GM23338 (cell line): ENCODE data around the gene SIK2. TPM values are rescaled to one million over a fixed set of nuclear protein-coding genes. Genes with fewer than 3 reads are reported as not detected.

ENCODE experiments used
- ATAC-seq: fragments of 200-7000 bp; cut with Tn5 transposase; 3 replicates; pipeline ENCODE4 v1.9.1; 2020
- DNase-seq: peaks from one replicate; pipeline ENCODE4 v3.0.0-alpha.2; 2015; ENCODE audit warnings: low spot score
- H2AFZ ChIP-seq: fragments of 200-600 bp; sonication (generic); 2 replicates; pipeline ENCODE4 v1.8.0; 2016; ENCODE audit warnings: antibody characterized with exemption, mild to moderate bottlenecking, moderate library complexity
- H3F3A ChIP-seq: fragments of 200-600 bp; sonication (generic); replicated peaks from 2 replicates; pipeline ENCODE4 v1.8.0; 2017; ENCODE audit warnings: antibody characterized with exemption, mixed run types, low read depth
- H3K27ac ChIP-seq: fragments of 200-600 bp; sonication (generic); 2 replicates; pipeline ENCODE4 v1.6.1; 2016; ENCODE audit warnings: low read depth
- H3K27me3 ChIP-seq: fragments of 200-600 bp; sonication (generic); 2 replicates; pipeline ENCODE4 v1.8.0; 2016; ENCODE audit warnings: mild to moderate bottlenecking, mixed run types, moderate library complexity; ENCODE audit not compliant: insufficient read depth
- H3K36me3 ChIP-seq: fragments of 200-600 bp; sonication (generic); 2 replicates; pipeline ENCODE4 v1.8.0; 2016; ENCODE audit warnings: mild to moderate bottlenecking; ENCODE audit not compliant: insufficient read depth
- H3K4me1 ChIP-seq: fragments of 200-600 bp; sonication (generic); 2 replicates; pipeline ENCODE4 v1.8.0; 2016; ENCODE audit warnings: mild to moderate bottlenecking, moderate library complexity; ENCODE audit not compliant: insufficient read depth
- H3K4me2 ChIP-seq: fragments of 200-600 bp; sonication (generic); 2 replicates; pipeline ENCODE4 v1.7.1; 2017; ENCODE audit warnings: mixed run types
- H3K4me3 ChIP-seq: fragments of 200-600 bp; sonication (generic); 2 replicates; pipeline ENCODE4 v1.6.1; 2016; ENCODE audit warnings: mixed run types
- H3K79me2 ChIP-seq: fragments of 200-600 bp; sonication (generic); replicated peaks from 2 replicates; pipeline ENCODE4 v1.8.0; 2017; ENCODE audit warnings: mild to moderate bottlenecking; ENCODE audit not compliant: insufficient read depth
- H3K9me2 ChIP-seq: fragments of 200-600 bp; sonication (generic); 2 replicates; pipeline ENCODE4 v1.8.0; 2017; ENCODE audit not compliant: insufficient read depth
- H4K20me1 ChIP-seq: fragments of 200-600 bp; sonication (generic); replicated peaks from 2 replicates; pipeline ENCODE4 v1.8.0; 2017; ENCODE audit warnings: mild to moderate bottlenecking; ENCODE audit not compliant: insufficient read depth
- H3K27ac Mint-ChIP-seq: 2 replicates; pipeline ENCODE4 v1.8.0; 2020; ENCODE audit warnings: inconsistent platforms, mild to moderate bottlenecking, moderate library complexity, mixed read lengths
- H3K27me3 Mint-ChIP-seq: 3 replicates; pipeline ENCODE4 v1.8.0; 2022; ENCODE audit warnings: low read depth, mild to moderate bottlenecking, moderate library complexity, mixed read lengths, inconsistent platforms; ENCODE audit not compliant: insufficient read depth, poor library complexity
- H3K36me3 Mint-ChIP-seq: 3 replicates; pipeline ENCODE4 v1.8.0; 2021; ENCODE audit warnings: low read depth, mild to moderate bottlenecking, inconsistent platforms, moderate library complexity, mixed read lengths
- H3K4me1 Mint-ChIP-seq: 3 replicates; pipeline ENCODE4 v1.8.0; 2020; ENCODE audit warnings: mild to moderate bottlenecking, inconsistent platforms, mixed read lengths
- H3K4me3 Mint-ChIP-seq: 3 replicates; pipeline ENCODE4 v1.8.0; 2021; ENCODE audit warnings: moderate library complexity, mild to moderate bottlenecking, inconsistent platforms, mixed read lengths
- H3K9me3 Mint-ChIP-seq: 3 replicates; pipeline ENCODE4 v1.8.0; 2020; ENCODE audit warnings: moderate library complexity, mild to moderate bottlenecking, inconsistent platforms, mixed read lengths
- EZH2 ChIP-seq: fragments of 200-600 bp; sonication (generic); IDR thresholded peaks from one replicate; pipeline ENCODE4 v1.8.0; 2017; ENCODE audit warnings: antibody characterized with exemption, mild to moderate bottlenecking, low read depth; ENCODE audit not compliant: unreplicated experiment
- EZH2phosphoT487 ChIP-seq: fragments of 200-600 bp; sonication (generic); IDR thresholded peaks from one replicate; pipeline ENCODE4 v1.8.1; 2018; ENCODE audit warnings: antibody characterized with exemption; ENCODE audit not compliant: unreplicated experiment
- NANOG ChIP-seq: IDR thresholded peaks from 2 replicates; pipeline ENCODE4 v1.6.1; 2016; ENCODE audit warnings: antibody characterized with exemption, borderline replicate concordance
- STAT1 ChIP-seq: IDR thresholded peaks from one replicate; pipeline ENCODE4 v1.6.1; 2016; ENCODE audit warnings: antibody characterized with exemption; ENCODE audit not compliant: unreplicated experiment
- ZNF114 ChIP-seq: fragments of 250-450 bp; sonication (Bioruptor Pico); IDR thresholded peaks from 2 replicates; pipeline ENCODE4 v1.5.0; 2020; ENCODE audit warnings: mild to moderate bottlenecking, moderate library complexity
- polyA plus RNA-seq: library from polyadenylated mRNA; unstranded; fragments of >200 nt; fragmentation: Nextera tagmentation; extraction: Ambion mirVana; gene quantifications from 2 replicates; pipeline ENCODE4 v1.2.1, GENCODE V29; 2016
- total RNA-seq: library from RNA; depleted of rRNA; stranded (reverse); fragments of >200 nt; shearing (Covaris generic); gene quantifications from 2 replicates; pipeline ENCODE4 v1.2.3, GENCODE V29; 2014
- TF ChIP-seq, protein P1 (sequence below): fragments of 250-450 bp; sonication (Bioruptor Pico); IDR thresholded peaks from 2 replicates; pipeline ENCODE4 v1.5.0; 2020; ENCODE audit warnings: mild to moderate bottlenecking, moderate library complexity
- TF ChIP-seq, protein P2 (sequence below): IDR thresholded peaks from 2 replicates; pipeline ENCODE4 v1.6.1; 2016; ENCODE audit warnings: antibody characterized with exemption

Gene SIK2
- total and polyA plus RNA-seq, 2 experiments from 2014 or later = 2.3 to 6.7 TPM

DNA sequence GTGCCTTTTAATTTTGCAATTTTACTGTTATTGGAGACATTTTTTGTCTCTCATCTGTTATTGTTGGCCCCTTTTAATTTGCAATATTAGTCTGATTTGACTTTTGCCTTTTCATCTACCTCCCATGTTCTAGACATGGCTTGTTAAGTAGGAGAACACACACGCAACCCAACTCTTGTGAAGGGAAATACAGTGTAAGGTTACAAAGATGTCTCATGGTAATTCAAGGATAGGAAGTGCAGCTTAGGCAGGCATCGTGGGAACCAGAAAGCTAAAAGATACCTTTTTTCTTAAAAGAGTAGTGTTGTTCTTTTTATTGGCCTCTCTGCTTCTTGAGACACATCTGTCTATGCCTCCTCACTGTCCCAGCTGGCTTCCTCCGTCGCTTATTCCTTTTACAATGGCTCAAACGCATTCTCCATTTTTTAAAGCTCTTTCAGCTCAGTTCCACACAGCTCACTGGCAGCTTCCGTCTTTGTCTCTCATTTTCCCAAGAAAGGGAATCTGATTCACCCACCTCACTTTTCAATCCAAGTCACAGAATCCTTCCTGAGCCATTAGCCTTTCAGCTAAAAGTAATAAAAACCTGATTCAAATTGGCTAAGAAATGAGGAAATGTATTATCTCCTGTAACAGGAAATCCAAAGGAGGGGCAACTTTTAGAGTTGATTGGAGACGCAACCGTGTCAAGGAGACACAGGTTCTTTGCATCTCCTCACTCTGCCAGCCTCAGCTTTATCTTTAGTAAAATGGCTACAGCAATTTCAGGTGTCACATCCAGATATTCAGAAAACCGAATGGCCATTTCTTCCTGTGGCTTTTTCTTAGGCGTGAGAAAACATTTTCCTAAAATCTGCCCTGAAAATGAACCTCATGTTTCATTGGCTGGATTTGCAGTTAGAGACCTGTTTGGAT, 57.2 kb downstream of the SIK2 start (continued):
- TF ChIP-seq, protein P1, sequence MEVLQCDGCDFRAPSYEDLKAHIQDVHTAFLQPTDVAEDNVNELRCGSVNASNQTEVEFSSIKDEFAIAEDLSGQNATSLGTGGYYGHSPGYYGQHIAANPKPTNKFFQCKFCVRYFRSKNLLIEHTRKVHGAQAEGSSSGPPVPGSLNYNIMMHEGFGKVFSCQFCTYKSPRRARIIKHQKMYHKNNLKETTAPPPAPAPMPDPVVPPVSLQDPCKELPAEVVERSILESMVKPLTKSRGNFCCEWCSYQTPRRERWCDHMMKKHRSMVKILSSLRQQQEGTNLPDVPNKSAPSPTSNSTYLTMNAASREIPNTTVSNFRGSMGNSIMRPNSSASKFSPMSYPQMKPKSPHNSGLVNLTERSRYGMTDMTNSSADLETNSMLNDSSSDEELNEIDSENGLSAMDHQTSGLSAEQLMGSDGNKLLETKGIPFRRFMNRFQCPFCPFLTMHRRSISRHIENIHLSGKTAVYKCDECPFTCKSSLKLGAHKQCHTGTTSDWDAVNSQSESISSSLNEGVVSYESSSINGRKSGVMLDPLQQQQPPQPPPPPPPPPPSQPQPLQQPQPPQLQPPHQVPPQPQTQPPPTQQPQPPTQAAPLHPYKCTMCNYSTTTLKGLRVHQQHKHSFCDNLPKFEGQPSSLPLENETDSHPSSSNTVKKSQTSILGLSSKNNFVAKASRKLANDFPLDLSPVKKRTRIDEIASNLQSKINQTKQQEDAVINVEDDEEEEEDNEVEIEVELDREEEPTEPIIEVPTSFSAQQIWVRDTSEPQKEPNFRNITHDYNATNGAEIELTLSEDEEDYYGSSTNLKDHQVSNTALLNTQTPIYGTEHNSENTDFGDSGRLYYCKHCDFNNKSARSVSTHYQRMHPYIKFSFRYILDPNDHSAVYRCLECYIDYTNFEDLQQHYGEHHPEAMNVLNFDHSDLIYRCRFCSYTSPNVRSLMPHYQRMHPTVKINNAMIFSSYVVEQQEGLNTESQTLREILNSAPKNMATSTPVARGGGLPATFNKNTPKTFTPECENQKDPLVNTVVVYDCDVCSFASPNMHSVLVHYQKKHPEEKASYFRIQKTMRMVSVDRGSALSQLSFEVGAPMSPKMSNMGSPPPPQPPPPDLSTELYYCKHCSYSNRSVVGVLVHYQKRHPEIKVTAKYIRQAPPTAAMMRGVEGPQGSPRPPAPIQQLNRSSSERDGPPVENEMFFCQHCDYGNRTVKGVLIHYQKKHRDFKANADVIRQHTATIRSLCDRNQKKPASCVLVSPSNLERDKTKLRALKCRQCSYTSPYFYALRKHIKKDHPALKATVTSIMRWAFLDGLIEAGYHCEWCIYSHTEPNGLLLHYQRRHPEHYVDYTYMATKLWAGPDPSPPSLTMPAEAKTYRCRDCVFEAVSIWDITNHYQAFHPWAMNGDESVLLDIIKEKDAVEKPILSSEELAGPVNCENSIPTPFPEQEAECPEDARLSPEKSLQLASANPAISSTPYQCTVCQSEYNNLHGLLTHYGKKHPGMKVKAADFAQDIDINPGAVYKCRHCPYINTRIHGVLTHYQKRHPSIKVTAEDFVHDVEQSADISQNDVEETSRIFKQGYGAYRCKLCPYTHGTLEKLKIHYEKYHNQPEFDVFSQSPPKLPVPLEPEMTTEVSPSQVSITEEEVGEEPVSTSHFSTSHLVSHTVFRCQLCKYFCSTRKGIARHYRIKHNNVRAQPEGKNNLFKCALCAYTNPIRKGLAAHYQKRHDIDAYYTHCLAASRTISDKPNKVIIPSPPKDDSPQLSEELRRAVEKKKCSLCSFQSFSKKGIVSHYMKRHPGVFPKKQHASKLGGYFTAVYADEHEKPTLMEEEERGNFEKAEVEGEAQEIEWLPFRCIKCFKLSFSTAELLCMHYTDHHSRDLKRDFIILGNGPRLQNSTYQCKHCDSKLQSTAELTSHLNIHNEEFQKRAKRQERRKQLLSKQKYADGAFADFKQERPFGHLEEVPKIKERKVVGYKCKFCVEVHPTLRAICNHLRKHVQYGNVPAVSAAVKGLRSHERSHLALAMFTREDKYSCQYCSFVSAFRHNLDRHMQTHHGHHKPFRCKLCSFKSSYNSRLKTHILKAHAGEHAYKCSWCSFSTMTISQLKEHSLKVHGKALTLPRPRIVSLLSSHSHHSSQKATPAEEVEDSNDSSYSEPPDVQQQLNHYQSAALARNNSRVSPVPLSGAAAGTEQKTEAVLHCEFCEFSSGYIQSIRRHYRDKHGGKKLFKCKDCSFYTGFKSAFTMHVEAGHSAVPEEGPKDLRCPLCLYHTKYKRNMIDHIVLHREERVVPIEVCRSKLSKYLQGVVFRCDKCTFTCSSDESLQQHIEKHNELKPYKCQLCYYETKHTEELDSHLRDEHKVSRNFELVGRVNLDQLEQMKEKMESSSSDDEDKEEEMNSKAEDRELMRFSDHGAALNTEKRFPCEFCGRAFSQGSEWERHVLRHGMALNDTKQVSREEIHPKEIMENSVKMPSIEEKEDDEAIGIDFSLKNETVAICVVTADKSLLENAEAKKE (CRISPR knock-in tag) = no peak
- no peak for TF ChIP-seq EZH2
- TF ChIP-seq ZNF114 (CRISPR knock-in tag) = no peak
- TF ChIP-seq, protein P2, sequence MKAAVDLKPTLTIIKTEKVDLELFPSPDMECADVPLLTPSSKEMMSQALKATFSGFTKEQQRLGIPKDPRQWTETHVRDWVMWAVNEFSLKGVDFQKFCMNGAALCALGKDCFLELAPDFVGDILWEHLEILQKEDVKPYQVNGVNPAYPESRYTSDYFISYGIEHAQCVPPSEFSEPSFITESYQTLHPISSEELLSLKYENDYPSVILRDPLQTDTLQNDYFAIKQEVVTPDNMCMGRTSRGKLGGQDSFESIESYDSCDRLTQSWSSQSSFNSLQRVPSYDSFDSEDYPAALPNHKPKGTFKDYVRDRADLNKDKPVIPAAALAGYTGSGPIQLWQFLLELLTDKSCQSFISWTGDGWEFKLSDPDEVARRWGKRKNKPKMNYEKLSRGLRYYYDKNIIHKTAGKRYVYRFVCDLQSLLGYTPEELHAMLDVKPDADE = no peak

DNA sequence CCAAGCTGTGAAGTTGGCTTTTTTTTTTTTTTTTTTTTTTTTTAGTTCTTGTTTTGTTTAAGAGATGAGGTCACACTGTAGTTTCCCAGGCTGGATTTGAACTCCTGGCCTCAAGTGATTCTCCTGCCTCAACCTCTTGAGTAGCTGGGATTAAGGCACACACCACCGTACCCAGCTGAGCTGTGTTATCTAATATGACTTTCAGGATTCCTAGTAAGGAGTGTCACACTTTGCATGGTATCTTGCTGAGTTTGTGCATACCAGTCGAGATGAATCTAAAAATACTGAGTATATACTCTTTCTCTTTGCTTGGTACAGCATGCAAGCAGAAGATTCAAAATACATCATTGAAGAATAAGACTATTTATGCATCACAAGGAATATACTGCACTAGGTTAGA, 58.6 kb downstream of the SIK2 start:
- H3K27ac Mint-ChIP-seq = no peak overlapping the region
- ATAC-seq (no peak), DNase-seq (no peak)
- Histone ChIP-seq H3K4me1 (peaks cover 5% of the 10 kb centered on the region; the same call in 1 of the 2 replicates), H3F3A (no peaks in the 10 kb centered on the region), H3K79me2 (no peaks in the 10 kb centered on the region), H3K4me2 (no peak overlapping the region), H3K27ac (no peak overlapping the region), H2AFZ (no peak overlapping the region), H3K27me3 (no peaks in the 10 kb centered on the region), H4K20me1 (no peaks in the 10 kb centered on the region), H3K36me3 (no peaks in the 10 kb centered on the region), H3K9me2 (no peaks in the 10 kb centered on the region), H3K4me3 (no peak overlapping the region)
- H3K4me3 Mint-ChIP-seq = no peak overlapping the region
- no peaks in the 10 kb centered on the region for H3K27me3 Mint-ChIP-seq
- no peaks in the 10 kb centered on the region for H3K9me3 Mint-ChIP-seq
- H3K4me1 Mint-ChIP-seq = peaks cover 20% of the 10 kb centered on the region
- no peaks in the 10 kb centered on the region for H3K36me3 Mint-ChIP-seq
- TF ChIP-seq EZH2 = no peak
- TF ChIP-seq, protein P1 (CRISPR knock-in tag) = no peak
- no peak for TF ChIP-seq STAT1
- no peak for TF ChIP-seq EZH2phosphoT487
- no peak for TF ChIP-seq ZNF114 (CRISPR knock-in tag)
- TF ChIP-seq NANOG = no peak
